Mesenchymal stem cell (in vitro differentiated cells and primary cell): ENCODE results near the gene MYO15B.
A peak's percentile ranks its signal among the peaks of the same experiment; 100 is the strongest.

Experiments
- DNase-seq: peaks from one replicate; pipeline ENCODE4 v3.0.0-alpha.2; 2013
- H2AFZ ChIP-seq: one replicate; pipeline ENCODE4 v1.6.1; 2013; ENCODE audit warnings: low read depth, mild to moderate bottlenecking, control low read depth, inconsistent platforms, low read length, moderate library complexity
- H2AK5ac ChIP-seq: 2 replicates; pipeline ENCODE4 v1.6.1; 2013; ENCODE audit warnings: low read length, moderate library complexity, mild to moderate bottlenecking, inconsistent platforms; ENCODE audit not compliant: severe bottlenecking
- H2BK120ac ChIP-seq: one replicate; pipeline ENCODE4 v1.6.1; 2013; ENCODE audit warnings: low read depth, mild to moderate bottlenecking, inconsistent platforms, low read length, moderate library complexity
- H2BK12ac ChIP-seq, 2 experiments: one replicate each; pipeline ENCODE4 v1.6.1; 2013; ENCODE audit warnings: inconsistent platforms in 2 of 2, low read length in 2 of 2, mild to moderate bottlenecking in 2 of 2, moderate library complexity in 2 of 2, control low read depth in 1 of 2
- H2BK15ac ChIP-seq: one replicate; pipeline ENCODE4 v1.6.1; 2013; ENCODE audit warnings: mild to moderate bottlenecking, low read depth, inconsistent platforms; ENCODE audit not compliant: poor library complexity, severe bottlenecking
- H2BK5ac ChIP-seq: 2 replicates; pipeline ENCODE4 v1.6.1; 2013; ENCODE audit warnings: low read depth, mild to moderate bottlenecking, low read length, control low read depth, inconsistent platforms; ENCODE audit not compliant: poor library complexity, severe bottlenecking
- H3K14ac ChIP-seq, 2 experiments: one replicate each; pipeline ENCODE4 v1.6.1; 2013; ENCODE audit warnings: inconsistent platforms in 2 of 2, low read length in 2 of 2, control low read depth in 1 of 2, mild to moderate bottlenecking in 1 of 2, moderate library complexity in 1 of 2
- H3K18ac ChIP-seq, 2 experiments: one replicate each; pipeline ENCODE4 v1.6.1; 2013; ENCODE audit warnings: inconsistent platforms in 2 of 2, low read length in 2 of 2, control low read depth in 1 of 2, low read depth in 1 of 2, mild to moderate bottlenecking in 1 of 2
- H3K23ac ChIP-seq, 2 experiments: one replicate each; pipeline ENCODE4 v1.6.1; 2013; ENCODE audit warnings: inconsistent platforms in 2 of 2, low read length in 2 of 2, mild to moderate bottlenecking in 2 of 2, moderate library complexity in 2 of 2, control low read depth in 1 of 2
- H3K27ac ChIP-seq: 2 replicates; pipeline ENCODE4 v1.5.1; 2013; ENCODE audit warnings: mild to moderate bottlenecking, moderate library complexity, low read length, control low read depth, inconsistent platforms; ENCODE audit not compliant: poor library complexity, severe bottlenecking
- H3K27me3 ChIP-seq, 2 experiments: 2 replicates each; pipeline versions ENCODE4 v1.6.1 to v1.7.0; 2013; ENCODE audit warnings: low read length in 2 of 2, mild to moderate bottlenecking in 2 of 2, moderate library complexity in 2 of 2, control low read depth in 1 of 2, inconsistent platforms in 1 of 2; ENCODE audit not compliant: control insufficient read depth in 1 of 2, insufficient read depth in 1 of 2
- H3K36me3 ChIP-seq, 2 experiments: 2 replicates each; pipeline versions ENCODE4 v1.6.1 to v1.7.0; 2013; ENCODE audit warnings: low read length in 2 of 2, control low read depth in 1 of 2, inconsistent platforms in 1 of 2, low read depth in 1 of 2, mild to moderate bottlenecking in 1 of 2; ENCODE audit not compliant: insufficient read depth in 2 of 2, control insufficient read depth in 1 of 2
- H3K4ac ChIP-seq, 2 experiments: one replicate each; pipeline ENCODE4 v1.6.1; 2013; ENCODE audit warnings: inconsistent platforms in 2 of 2, low read length in 2 of 2, mild to moderate bottlenecking in 2 of 2, moderate library complexity in 2 of 2, control low read depth in 1 of 2, low read depth in 1 of 2
- H3K4me1 ChIP-seq: 2 replicates; pipeline ENCODE4 v1.6.1; 2013; ENCODE audit warnings: low read depth, low read length, control low read depth; ENCODE audit not compliant: control insufficient read depth, insufficient read depth
- H3K4me2 ChIP-seq: 2 replicates; pipeline ENCODE4 v1.6.1; 2013; ENCODE audit warnings: low read length, mild to moderate bottlenecking, inconsistent platforms; ENCODE audit not compliant: poor library complexity, severe bottlenecking
- H3K4me3 ChIP-seq, 2 experiments: 2 replicates each; pipeline versions ENCODE4 v1.5.1 to v1.7.0; 2013; ENCODE audit warnings: low read length in 2 of 2, mild to moderate bottlenecking in 2 of 2, control low read depth in 1 of 2, low read depth in 1 of 2; ENCODE audit not compliant: insufficient read depth in 1 of 2
- H3K79me1 ChIP-seq: replicated peaks from 2 replicates; pipeline ENCODE4 v1.6.1; 2013; ENCODE audit warnings: mild to moderate bottlenecking, control low read depth, low read length, inconsistent platforms; ENCODE audit not compliant: poor library complexity, severe bottlenecking
- H3K9ac ChIP-seq: 2 replicates; pipeline ENCODE4 v1.7.0; 2013; ENCODE audit warnings: mild to moderate bottlenecking, low read length, moderate library complexity
- H3K9me3 ChIP-seq: 2 replicates; pipeline ENCODE4 v1.7.0; 2013; ENCODE audit warnings: mild to moderate bottlenecking, low read length; ENCODE audit not compliant: control insufficient read depth
- H4K8ac ChIP-seq: one replicate; pipeline ENCODE4 v1.6.1; 2013; ENCODE audit warnings: inconsistent platforms, mild to moderate bottlenecking, low read length, moderate library complexity
- H4K91ac ChIP-seq: one replicate; pipeline ENCODE4 v1.6.1; 2013; ENCODE audit warnings: mild to moderate bottlenecking, low read length, inconsistent platforms
- WGBS: methylation state at CpG from one replicate; pipeline ENCODE4 v1.1.7; 2013; ENCODE audit warnings: mixed read lengths; 5-methylcytosine and 5-hydroxymethylcytosine counted together

MYO15B gene

GRCh38 chr17:75547091-75547490 lies 40.5 kb upstream of the MYO15B start:
- Histone ChIP-seq H2AFZ (no peak overlapping the region), H3K14ac (no peak overlapping the region), H2AK5ac (no peak overlapping the region), H3K4me2 (no peak overlapping the region), H2BK12ac (no peak overlapping the region), H4K91ac (no peak overlapping the region), H3K9ac (no peak overlapping the region), H4K8ac (no peak overlapping the region), H3K4me1 (peaks cover 23% of the 10 kb centered on the region), H3K79me1 (no peaks in the 10 kb centered on the region), H2BK120ac (no peak overlapping the region), H3K27ac (no peak overlapping the region), H3K4ac (no peak overlapping the region), H3K23ac (no peak overlapping the region), H3K27me3 (peaks cover 4 to 66% of the 10 kb centered on the region in 2 experiments), H3K4me3 (no peak overlapping the region), H3K9me3 (no peaks in the 10 kb centered on the region), H3K36me3 (no peaks in the 10 kb centered on the region), H2BK5ac (no peak overlapping the region), H2BK15ac (no peak overlapping the region), H3K18ac (no peak overlapping the region)
- WGBS = 95% methylated on average over 9 of the region's 9 CpGs
- DNase-seq = no peak

- Histone ChIP-seq H3K4me1 (peaks cover 22% of the 10 kb centered on the region), H3K14ac (no peak overlapping the region), H2BK12ac (no peak overlapping the region), H3K9ac (no peak overlapping the region), H3K4me3 (no peak overlapping the region), H3K27ac (no peak overlapping the region), H2BK5ac (no peak overlapping the region), H4K91ac (no peak overlapping the region), H3K79me1 (no peaks in the 10 kb centered on the region), H3K4ac (no peak overlapping the region), H3K4me2 (no peak overlapping the region), H3K18ac (no peak overlapping the region), H2AK5ac (no peak overlapping the region), H2AFZ (no peak overlapping the region), H3K9me3 (no peaks in the 10 kb centered on the region), H3K23ac (no peak overlapping the region), H2BK120ac (no peak overlapping the region), H2BK15ac (no peak overlapping the region), H3K27me3 (peaks cover 4 to 59% of the 10 kb centered on the region in 2 experiments), H3K36me3 (no peaks in the 10 kb centered on the region), H4K8ac (no peak overlapping the region)
- WGBS = 94% methylated on average over 5 of the region's 5 CpGs
- DNase-seq = no peak
Observed at GRCh38 chr17:75548813-75549212, 38.8 kb upstream of the MYO15B start.

- peak overlapping the region in 1 of 2 experiments; percentile 51 for H3K14ac ChIP-seq
- H3K23ac ChIP-seq = peak overlapping the region in 1 of 2 experiments; percentile 26
- no peak overlapping the region for H3K9ac ChIP-seq
- no peak overlapping the region for H3K27ac ChIP-seq
- H3K4me3 ChIP-seq = peak overlapping the region in 1 of 2 experiments; percentile 16
- H2BK15ac ChIP-seq = no peak overlapping the region
- H4K91ac ChIP-seq = peak overlapping the region; percentile 56
- no peak overlapping the region for H2AFZ ChIP-seq
- no peaks in the 10 kb centered on the region for H3K36me3 ChIP-seq
- H2BK5ac ChIP-seq = peak overlapping the region; percentile 24
- peak overlapping the region in 1 of 2 experiments; percentile 24 for H3K4ac ChIP-seq
- no peaks in the 10 kb centered on the region for H3K9me3 ChIP-seq
- H2AK5ac ChIP-seq = peak overlapping the region; percentile 52
- peaks cover 4 to 53% of the 10 kb centered on the region in 2 experiments for H3K27me3 ChIP-seq
- H3K4me1 ChIP-seq = peaks cover 22% of the 10 kb centered on the region
- no peaks in the 10 kb centered on the region for H3K79me1 ChIP-seq
- no peak for DNase-seq
- H2BK12ac ChIP-seq = peak overlapping the region in 1 of 2 experiments; percentile 90
- no peak overlapping the region for H3K18ac ChIP-seq
- 67% methylated on average over 22 of the region's 22 CpGs for WGBS
- H2BK120ac ChIP-seq = no peak overlapping the region
- no peak overlapping the region for H3K4me2 ChIP-seq
- H4K8ac ChIP-seq = no peak overlapping the region
Observed at GRCh38 chr17:75549246-75550138, 38.1 kb upstream of the MYO15B start.

- Histone ChIP-seq H3K4ac (no peak overlapping the region), H3K4me1 (peaks cover 22% of the 10 kb centered on the region), H2BK5ac (no peak overlapping the region), H3K23ac (no peak overlapping the region), H2AFZ (no peak overlapping the region), H2AK5ac (no peak overlapping the region), H3K4me3 (no peak overlapping the region), H3K79me1 (no peaks in the 10 kb centered on the region), H2BK12ac (no peak overlapping the region), H3K27ac (no peak overlapping the region), H4K91ac (no peak overlapping the region), H3K9ac (no peak overlapping the region), H2BK15ac (no peak overlapping the region), H3K14ac (no peak overlapping the region), H3K18ac (no peak overlapping the region), H3K4me2 (no peak overlapping the region), H3K9me3 (no peaks in the 10 kb centered on the region), H3K27me3 (peaks cover 4 to 48% of the 10 kb centered on the region in 2 experiments), H4K8ac (no peak overlapping the region), H2BK120ac (no peak overlapping the region), H3K36me3 (no peaks in the 10 kb centered on the region)
- 80% methylated on average over 4 of the region's 4 CpGs for WGBS
- DNase-seq = no peak
Observed at GRCh38 chr17:75550139-75550465, 37.5 kb upstream of the MYO15B start.
